SU-DHL-6 (cell line): ENCODE results near the gene ZNF75A.

Experiments
- H2AFZ ChIP-seq: fragments of 200-600 bp; sonication (generic); 2 replicates; pipeline ENCODE4 v1.6.1; 2014; ENCODE audit warnings: low read depth, mild to moderate bottlenecking, moderate library complexity, mixed read lengths, antibody characterized with exemption, low read length; ENCODE audit not compliant: severe bottlenecking
- H3F3A ChIP-seq: fragments of 200-600 bp; shearing (Covaris generic); 2 replicates; pipeline ENCODE4 v1.6.0; 2016; ENCODE audit warnings: antibody characterized with exemption, mild to moderate bottlenecking; ENCODE audit not compliant: insufficient read depth
- H3K27ac ChIP-seq: fragments of 200-600 bp; sonication (generic); 2 replicates; pipeline ENCODE4 v1.5.1; 2016; ENCODE audit warnings: low read depth, mild to moderate bottlenecking, low read length, moderate library complexity, mixed read lengths
- H3K27me3 ChIP-seq: fragments of 200-600 bp; sonication (generic), shearing (Covaris generic); 2 replicates; pipeline ENCODE4 v1.6.0; 2014; ENCODE audit warnings: mild to moderate bottlenecking, low read length
- H3K36me3 ChIP-seq: fragments of 200-600 bp; sonication (generic); 2 replicates; pipeline ENCODE4 v1.6.1; 2014; ENCODE audit warnings: mild to moderate bottlenecking, low read length, mixed read lengths
- H3K4me2 ChIP-seq: fragments of 300-600, 200-600 bp; shearing (Covaris generic), sonication (generic); 2 replicates; pipeline ENCODE4 v1.6.0; 2014; ENCODE audit warnings: low read length, low read depth, mild to moderate bottlenecking; ENCODE audit not compliant: poor library complexity, severe bottlenecking
- H3K4me3 ChIP-seq: fragments of 200-600 bp; sonication (generic); 2 replicates; pipeline ENCODE4 v1.5.1; 2014; ENCODE audit warnings: antibody characterized with exemption, low read length, mild to moderate bottlenecking, mixed read lengths; ENCODE audit not compliant: insufficient read depth, poor library complexity, severe bottlenecking
- H3K79me2 ChIP-seq: fragments of 200-600 bp; sonication (generic); 2 replicates; pipeline ENCODE4 v1.6.1; 2014; ENCODE audit warnings: mild to moderate bottlenecking, low read length, moderate library complexity; ENCODE audit not compliant: insufficient read depth
- H3K9ac ChIP-seq: fragments of 200-600 bp; sonication (generic); 2 replicates; pipeline ENCODE4 v1.7.0; 2014; ENCODE audit warnings: mild to moderate bottlenecking, low read length
- H3K9me2 ChIP-seq: fragments of 200-600 bp; sonication (generic); replicated peaks from 2 replicates; pipeline ENCODE4 v1.6.1; 2014; ENCODE audit warnings: low read length; ENCODE audit not compliant: insufficient read depth
- H3K9me3 ChIP-seq: fragments of 200-600 bp; sonication (generic); 2 replicates; pipeline ENCODE4 v1.6.1; 2014; ENCODE audit warnings: low read length, mixed read lengths; ENCODE audit not compliant: insufficient read depth
- H4K20me1 ChIP-seq: fragments of 200-600 bp; sonication (generic); 2 replicates; pipeline ENCODE4 v1.6.1; 2014; ENCODE audit warnings: low read depth, mild to moderate bottlenecking, antibody characterized with exemption, low read length, moderate library complexity, mixed read lengths
- CTCF ChIP-seq: fragments of 200-600 bp; sonication (generic); IDR thresholded peaks from one replicate; pipeline ENCODE4 v1.5.1; 2017; ENCODE audit warnings: antibody characterized with exemption, mild to moderate bottlenecking, low read length, moderate library complexity; ENCODE audit not compliant: insufficient read depth, poor library complexity, severe bottlenecking
- EZH2phosphoT487 ChIP-seq: fragments of 200-600 bp; sonication (generic), shearing (Covaris generic); conservative IDR thresholded peaks from 2 replicates; pipeline ENCODE4 v1.6.1; 2018; ENCODE audit warnings: mild to moderate bottlenecking, antibody characterized with exemption, low read length, moderate library complexity, mixed read lengths

The ZNF75A gene

GRCh38 chr16:3328104-3328503 is 22.8 kb downstream of the ZNF75A start:
- H3K27ac ChIP-seq: no peak overlapping the region
- no peak overlapping the region for H3K4me3 ChIP-seq
- TF ChIP-seq CTCF: no peak
- no peak for TF ChIP-seq EZH2phosphoT487
- no peak overlapping the region for H3K4me2 ChIP-seq
- H3K9me3 ChIP-seq: no peaks in the 10 kb centered on the region
- H3K27me3 ChIP-seq: no peaks in the 10 kb centered on the region
- no peak overlapping the region for H2AFZ ChIP-seq
- H3K79me2 ChIP-seq: no peaks in the 10 kb centered on the region
- H3K9me2 ChIP-seq: no peaks in the 10 kb centered on the region
- no peaks in the 10 kb centered on the region for H4K20me1 ChIP-seq
- H3K9ac ChIP-seq: no peak overlapping the region
- H3K36me3 ChIP-seq: no peaks in the 10 kb centered on the region
- peaks cover 4% of the 10 kb centered on the region; the same call in 1 of the 2 replicates for H3F3A ChIP-seq

GRCh38 chr16:3328643-3329042 is 23.3 kb downstream of the ZNF75A start:
- no peak overlapping the region for H3K4me3 ChIP-seq
- no peaks in the 10 kb centered on the region for H3K79me2 ChIP-seq
- H3K9ac ChIP-seq: no peak overlapping the region
- no peaks in the 10 kb centered on the region for H4K20me1 ChIP-seq
- no peaks in the 10 kb centered on the region for H3K27me3 ChIP-seq
- no peak overlapping the region for H2AFZ ChIP-seq
- peaks cover 4% of the 10 kb centered on the region; the same call in 1 of the 2 replicates for H3F3A ChIP-seq
- H3K36me3 ChIP-seq: no peaks in the 10 kb centered on the region
- no peaks in the 10 kb centered on the region for H3K9me2 ChIP-seq
- H3K27ac ChIP-seq: no peak overlapping the region
- no peak overlapping the region for H3K4me2 ChIP-seq
- TF ChIP-seq EZH2phosphoT487: no peak
- TF ChIP-seq CTCF: no peak
- H3K9me3 ChIP-seq: no peaks in the 10 kb centered on the region

GRCh38 chr16:3346041-3346440 is 40.7 kb downstream of the ZNF75A start:
- Histone ChIP-seq H3K27ac (peak overlapping the region; percentile 35), H2AFZ (no peak overlapping the region), H3K4me3 (no peak overlapping the region), H3K9me3 (no peaks in the 10 kb centered on the region), H3K27me3 (no peaks in the 10 kb centered on the region), H3K4me2 (no peak overlapping the region), H3K36me3 (no peaks in the 10 kb centered on the region), H3K9me2 (no peaks in the 10 kb centered on the region), H3F3A (peaks cover 33% of the 10 kb centered on the region), H3K9ac (no peak overlapping the region), H4K20me1 (no peaks in the 10 kb centered on the region), H3K79me2 (no peaks in the 10 kb centered on the region)
- TF ChIP-seq CTCF: no peak
- no peak for TF ChIP-seq EZH2phosphoT487
